ENCODE data around the gene ARHGDIA.

The ARHGDIA gene

DNA sequence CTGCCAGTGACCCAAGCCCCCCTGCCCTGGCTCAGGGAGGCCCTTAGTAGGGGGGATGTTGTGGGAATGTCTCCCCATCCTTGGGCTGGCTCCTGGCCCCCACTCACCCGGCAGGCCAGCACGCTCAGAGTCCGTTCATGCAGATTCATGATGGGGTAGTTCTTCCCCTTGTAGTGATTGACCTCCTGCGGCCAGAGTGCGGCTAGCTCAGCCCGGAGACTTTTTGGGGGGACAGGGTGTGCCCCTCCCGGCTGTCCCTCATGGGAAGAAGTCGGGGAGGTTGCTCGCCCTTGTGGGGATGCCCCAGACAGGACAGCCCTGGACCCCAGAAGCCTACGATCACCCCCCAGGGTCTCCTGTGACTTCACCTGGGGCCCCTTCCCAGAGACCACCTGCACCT is 34.9 kb upstream of the ARHGDIA start:
- DNase-seq, result no peak

GRCh38 chr17:81905424-81905875 is 34.3 kb upstream of the ARHGDIA start:
- no peak for DNase-seq

- no peak for DNase-seq
Observed at GRCh38 chr17:81904600-81905423, 33.7 kb upstream of the ARHGDIA start.

DNA sequence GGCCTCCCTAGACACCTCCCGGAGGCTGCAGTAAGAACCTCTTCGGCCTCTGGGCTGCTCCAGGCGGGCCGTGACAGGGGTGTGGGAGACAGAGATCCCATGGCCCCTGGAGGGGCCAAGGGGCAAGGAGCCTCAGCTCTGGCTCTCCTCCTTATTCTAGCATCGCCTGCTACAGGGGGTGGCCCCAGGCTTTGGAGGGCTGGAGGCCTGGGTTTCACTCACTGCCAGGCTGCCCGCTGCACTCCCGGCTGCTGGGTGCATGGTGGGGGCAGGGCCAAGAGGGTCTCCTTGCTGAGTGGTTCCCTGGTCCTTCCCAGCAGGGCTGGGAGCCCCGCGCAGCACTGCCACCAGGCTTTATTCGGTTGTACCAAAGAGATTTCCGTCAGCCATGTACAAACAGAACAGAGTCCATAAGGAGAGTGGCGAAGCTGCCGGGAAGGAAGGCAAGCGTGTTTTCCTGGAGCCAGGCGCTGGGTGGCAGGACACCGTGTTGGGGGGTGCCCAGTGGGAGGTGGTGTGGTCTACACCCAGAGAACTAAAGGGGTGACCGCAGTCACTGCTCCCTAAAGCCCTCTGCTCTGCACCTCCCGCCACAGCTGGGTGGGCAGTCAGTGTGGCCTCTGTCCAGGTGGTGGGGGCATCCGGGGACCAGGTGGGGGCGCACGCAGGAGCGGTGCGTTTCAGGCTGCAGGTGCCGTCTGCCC is 32.9 kb upstream of the ARHGDIA start:
- no peak for DNase-seq

GRCh38 chr17:81903415-81903831 is 32.3 kb upstream of the ARHGDIA start:
- DNase-seq, result no peak

GRCh38 chr17:81902653-81903414 is 31.7 kb upstream of the ARHGDIA start:
- no peak for DNase-seq

- DNase-seq, result no peak
Observed at GRCh38 chr17:81902023-81902652, 31.0 kb upstream of the ARHGDIA start, which contains the start of gene NPB. Gene NPB (plus strand): TSS chr17:81902238. CDS start chr17:81902278, 40 bp downstream.

GRCh38 chr17:81901167-81902022 is 30.3 kb upstream of the ARHGDIA start:
- DNase-seq, result no peak

- DNase-seq, result no peak
Observed at GRCh38 chr17:81900181-81900820, 29.2 kb upstream of the ARHGDIA start.

GRCh38 chr17:81899514-81900166 is 28.5 kb upstream of the ARHGDIA start:
- no peak for DNase-seq

GRCh38 chr17:81898885-81899284 is 27.7 kb upstream of the ARHGDIA start:
- no peak for DNase-seq

- DNase-seq, result peak; percentile 83
Observed at GRCh38 chr17:81898029-81898866, 27.1 kb upstream of the ARHGDIA start.

GRCh38 chr17:81895400-81895799 is 24.3 kb upstream of the ARHGDIA start:
- no peak for DNase-seq

GRCh38 chr17:81891303-81891552 is 20.1 kb upstream of the ARHGDIA start:
- no peak for DNase-seq

- DNase-seq, result no peak
Observed at GRCh38 chr17:81890447-81891302, 19.5 kb upstream of the ARHGDIA start.

- DNase-seq, result no peak
Observed at GRCh38 chr17:81889602-81890001, 18.5 kb upstream of the ARHGDIA start.

GRCh38 chr17:81888988-81889595 is 18.0 kb upstream of the ARHGDIA start:
- DNase-seq, result no peak

GRCh38 chr17:81888105-81888987 is 17.2 kb upstream of the ARHGDIA start:
- no peak for DNase-seq

All from amniotic stem cell (primary cell).